ENCODE results near the gene THUMPD1. TPM values are rescaled to one million over a fixed set of nuclear protein-coding genes. Genes with fewer than 3 reads are reported as not detected.

THUMPD1 gene
- polyA plus RNA-seq, 1 of the 3 experiments (the other 2 are of a cell fraction) = 24.8 TPM

- 33% methylated on average over 4 of the region's 4 CpGs for WGBS (ENCODE audit: low lambda C conversion rate)
- POLR2A ChIA-PET = no interaction called here
- no peaks in the 10 kb centered on the region; the same call in 1 of the 2 replicates for H3K27me3 ChIP-seq (ENCODE audit: insufficient read depth)
- no peak overlapping the region for H3K4me3 ChIP-seq (ENCODE audit: low read depth in 2 of 2, low read length in 1 of 2)
- TF ChIP-seq YY1 (IDR thresholded peaks at IDR 0.05; ENCODE audit: low read depth) (no peak), NRF1 (IDR thresholded peaks at IDR 0.05; ENCODE audit: low read depth, low read length) (no peak), CTCF (IDR thresholded peaks at IDR 0.05) (no peak), CHD2 (IDR thresholded peaks at IDR 0.05; ENCODE audit: low read length, partially characterized antibody) (no peak), RAD21 (IDR thresholded peaks at IDR 0.05; ENCODE audit: low read length) (no peak), GABPA (IDR thresholded peaks at IDR 0.05; ENCODE audit: low read depth) (no peak), FOXM1 (IDR thresholded peaks at IDR 0.05; ENCODE audit: low read depth) (no peak), TCF12 (IDR thresholded peaks at IDR 0.05) (no peak), RFX5 (IDR thresholded peaks at IDR 0.05; ENCODE audit: low read length) (no peak), REST (IDR thresholded peaks at IDR 0.05; ENCODE audit: low read depth, low read length) (no peak), EP300 (IDR thresholded peaks at IDR 0.05; ENCODE audit: borderline replicate concordance in 1 of 2, low read depth in 1 of 2, low read length in 1 of 2) (no peak), ELF1 (IDR thresholded peaks at IDR 0.05) (no peak), MEF2A (IDR thresholded peaks at IDR 0.05; ENCODE audit: borderline replicate concordance, low read depth) (no peak), POLR2AphosphoS5 (IDR thresholded peaks at IDR 0.05; ENCODE audit: low read depth, low read length) (no peak), TEAD4 (IDR thresholded peaks at IDR 0.05; ENCODE audit: borderline replicate concordance, insufficient read depth) (no peak)
- no peak overlapping the region for H3K9ac ChIP-seq
- no peak for DNase-seq
- H3K4me1 ChIP-seq (ENCODE audit: control insufficient read depth in 1 of 2, insufficient read depth in 2 of 2, low read depth in 1 of 2, low read length in 1 of 2) = no peaks in the 10 kb centered on the region
- H3K36me3 ChIP-seq (replicated peaks in 1 of 2; ENCODE audit: control insufficient read depth in 1 of 2, insufficient read depth in 2 of 2, low read length in 1 of 2) = no peaks in the 10 kb centered on the region
- CTCF ChIA-PET = no interaction called here
- H3F3A ChIP-seq (replicated peaks; ENCODE audit: insufficient read depth) = no peaks in the 10 kb centered on the region
- no peak overlapping the region for H3K27ac ChIP-seq (ENCODE audit: low read depth in 2 of 2, low read length in 1 of 2)
- H3K4me2 ChIP-seq = no peak overlapping the region
- no peak overlapping the region for H2AFZ ChIP-seq (ENCODE audit: low read depth)
- no peaks in the 10 kb centered on the region for H3K9me3 ChIP-seq
- no peaks in the 10 kb centered on the region for H3K9me2 ChIP-seq
- H3K79me2 ChIP-seq (ENCODE audit: insufficient read depth) = no peaks in the 10 kb centered on the region
- H4K20me1 ChIP-seq (ENCODE audit: insufficient read depth) = no peaks in the 10 kb centered on the region
Observed at GRCh38 chr16:20747030-20747816, 5.6 kb upstream of the THUMPD1 start.
